OCI-LY7 (cell line): ENCODE measurements around the gene TMEM225B.

Source experiments
- CTCF ChIP-seq: fragments of 200-600 bp; sonication (generic); conservative IDR thresholded peaks from 2 replicates; pipeline ENCODE4 v1.5.1; 2014; ENCODE audit warnings: mild to moderate bottlenecking, antibody characterized with exemption, low read length, moderate library complexity, mixed read lengths
- EZH2phosphoT487 ChIP-seq: fragments of 200-600 bp; sonication (generic); IDR thresholded peaks from 2 replicates; pipeline ENCODE4 v1.6.1; 2018; ENCODE audit warnings: low read depth, borderline replicate concordance, mild to moderate bottlenecking, mixed run types, antibody characterized with exemption, low read length, moderate library complexity, mixed read lengths

- no peak for TF ChIP-seq CTCF
- TF ChIP-seq EZH2phosphoT487: no peak
These were observed 18.6 kb upstream of the TMEM225B start for GRCh38 chr7:99579281-99579955.
